ENCODE data around the gene C5orf63. TPM values are rescaled to one million over a fixed set of nuclear protein-coding genes. Genes with fewer than 3 reads are reported as not detected.

The C5orf63 gene
- total RNA-seq, 6 experiments from 2014 or later = 0.41 to 3.8 (median 0.71) TPM

DNA sequence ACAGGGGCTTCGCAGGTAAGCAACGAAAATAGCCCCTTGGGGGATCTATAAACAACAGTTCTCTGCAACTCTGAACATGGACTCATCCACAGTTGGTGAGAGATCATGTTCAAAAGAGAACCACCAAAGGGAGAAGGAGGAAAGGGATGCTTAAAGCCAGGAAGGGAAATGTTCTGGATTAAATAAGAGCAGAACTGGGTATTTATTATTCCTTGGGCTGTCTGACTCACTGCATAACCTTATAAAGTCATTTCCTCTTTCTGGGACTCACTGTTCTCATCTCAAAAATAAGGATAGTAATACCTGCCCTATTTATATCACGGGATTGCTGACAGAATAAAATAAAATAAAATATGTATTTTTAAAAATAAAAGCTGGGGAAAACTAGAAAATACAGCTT is 31.7 kb downstream of the C5orf63 start:
- no peaks in the 10 kb centered on the region for H3K27me3 Mint-ChIP-seq (ENCODE audit: insufficient read depth)
- H3K4me3 Mint-ChIP-seq = no peak overlapping the region
- H3K4me1 Mint-ChIP-seq (ENCODE audit: low read depth) = peaks cover 18% of the 10 kb centered on the region
- no peaks in the 10 kb centered on the region for H3K36me3 Mint-ChIP-seq (ENCODE audit: low read depth)
- TF ChIP-seq, protein P1, sequence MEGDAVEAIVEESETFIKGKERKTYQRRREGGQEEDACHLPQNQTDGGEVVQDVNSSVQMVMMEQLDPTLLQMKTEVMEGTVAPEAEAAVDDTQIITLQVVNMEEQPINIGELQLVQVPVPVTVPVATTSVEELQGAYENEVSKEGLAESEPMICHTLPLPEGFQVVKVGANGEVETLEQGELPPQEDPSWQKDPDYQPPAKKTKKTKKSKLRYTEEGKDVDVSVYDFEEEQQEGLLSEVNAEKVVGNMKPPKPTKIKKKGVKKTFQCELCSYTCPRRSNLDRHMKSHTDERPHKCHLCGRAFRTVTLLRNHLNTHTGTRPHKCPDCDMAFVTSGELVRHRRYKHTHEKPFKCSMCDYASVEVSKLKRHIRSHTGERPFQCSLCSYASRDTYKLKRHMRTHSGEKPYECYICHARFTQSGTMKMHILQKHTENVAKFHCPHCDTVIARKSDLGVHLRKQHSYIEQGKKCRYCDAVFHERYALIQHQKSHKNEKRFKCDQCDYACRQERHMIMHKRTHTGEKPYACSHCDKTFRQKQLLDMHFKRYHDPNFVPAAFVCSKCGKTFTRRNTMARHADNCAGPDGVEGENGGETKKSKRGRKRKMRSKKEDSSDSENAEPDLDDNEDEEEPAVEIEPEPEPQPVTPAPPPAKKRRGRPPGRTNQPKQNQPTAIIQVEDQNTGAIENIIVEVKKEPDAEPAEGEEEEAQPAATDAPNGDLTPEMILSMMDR (IDR thresholded peaks at IDR 0.05) = no peak
- H3K27ac Mint-ChIP-seq = no peak overlapping the region
- no peak for DNase-seq
- H3K9me3 Mint-ChIP-seq = no peaks in the 10 kb centered on the region

DNA sequence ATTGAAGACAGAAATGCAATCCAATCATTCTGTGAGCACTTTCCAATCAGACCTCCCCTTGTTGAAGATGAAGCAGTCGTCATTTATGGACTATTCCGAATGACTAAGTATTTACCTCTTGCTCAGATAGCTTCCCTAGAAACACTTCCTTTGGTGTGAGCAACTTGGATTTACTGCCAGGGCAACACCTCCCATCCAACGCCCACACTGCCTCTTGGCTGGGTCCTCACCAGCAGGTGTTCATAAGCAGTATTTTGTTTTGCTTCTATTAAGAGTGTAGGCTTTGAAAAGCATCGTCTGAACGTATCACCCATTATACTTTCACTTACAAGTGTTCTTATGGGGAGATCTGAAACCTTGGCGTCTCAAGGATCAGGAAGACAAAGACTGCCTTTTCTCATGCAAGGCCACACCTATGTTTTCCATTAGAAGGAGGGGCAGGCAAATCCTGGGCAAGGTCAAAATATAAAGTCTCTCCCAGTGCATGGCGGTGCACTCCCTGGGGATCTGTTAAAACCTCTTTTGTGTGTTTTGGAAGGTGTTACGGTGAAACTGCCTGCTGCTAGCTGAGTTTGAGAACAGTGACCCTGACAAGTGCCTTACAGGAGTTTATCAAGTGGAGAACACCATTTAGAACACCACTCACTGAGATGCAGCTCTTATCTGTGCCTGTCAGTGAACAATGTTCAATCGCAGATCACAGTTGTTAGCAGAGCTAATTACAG is 32.3 kb downstream of the C5orf63 start:
- H3K9me3 Mint-ChIP-seq = no peaks in the 10 kb centered on the region
- no peak for DNase-seq
- H3K4me1 Mint-ChIP-seq (ENCODE audit: low read depth) = peaks cover 18% of the 10 kb centered on the region
- H3K36me3 Mint-ChIP-seq (ENCODE audit: low read depth) = no peaks in the 10 kb centered on the region
- H3K27ac Mint-ChIP-seq = no peak overlapping the region
- no peaks in the 10 kb centered on the region for H3K27me3 Mint-ChIP-seq (ENCODE audit: insufficient read depth)
- TF ChIP-seq, protein P1 (IDR thresholded peaks at IDR 0.05) = no peak
- no peak overlapping the region for H3K4me3 Mint-ChIP-seq

DNA sequence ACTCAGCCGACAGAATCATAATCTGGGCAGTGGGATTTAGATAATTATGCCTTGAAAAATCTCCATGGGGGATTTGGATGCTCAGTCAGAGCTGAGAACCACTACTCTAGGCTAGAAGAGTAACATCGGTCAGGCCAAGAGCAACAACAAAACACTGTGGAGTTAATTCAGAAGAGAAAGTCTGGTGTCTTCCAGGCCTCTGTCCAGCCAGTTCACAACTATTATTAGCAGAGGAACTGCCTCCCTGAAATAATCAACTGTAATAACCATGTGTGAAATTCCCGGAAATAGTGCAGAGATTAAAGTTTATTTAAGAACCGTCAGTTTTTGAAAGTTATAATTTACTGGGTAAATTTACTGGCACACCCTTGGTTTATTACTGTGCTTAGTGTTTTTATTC is 34.8 kb downstream of the C5orf63 start:
- H3K36me3 Mint-ChIP-seq (ENCODE audit: low read depth) = no peaks in the 10 kb centered on the region
- no peaks in the 10 kb centered on the region for H3K9me3 Mint-ChIP-seq
- peaks cover 18% of the 10 kb centered on the region for H3K4me1 Mint-ChIP-seq (ENCODE audit: low read depth)
- H3K4me3 Mint-ChIP-seq = no peak overlapping the region
- TF ChIP-seq, protein P1 (IDR thresholded peaks at IDR 0.05) = no peak
- DNase-seq = no peak
- no peak overlapping the region for H3K27ac Mint-ChIP-seq
- H3K27me3 Mint-ChIP-seq (ENCODE audit: insufficient read depth) = no peaks in the 10 kb centered on the region

DNA sequence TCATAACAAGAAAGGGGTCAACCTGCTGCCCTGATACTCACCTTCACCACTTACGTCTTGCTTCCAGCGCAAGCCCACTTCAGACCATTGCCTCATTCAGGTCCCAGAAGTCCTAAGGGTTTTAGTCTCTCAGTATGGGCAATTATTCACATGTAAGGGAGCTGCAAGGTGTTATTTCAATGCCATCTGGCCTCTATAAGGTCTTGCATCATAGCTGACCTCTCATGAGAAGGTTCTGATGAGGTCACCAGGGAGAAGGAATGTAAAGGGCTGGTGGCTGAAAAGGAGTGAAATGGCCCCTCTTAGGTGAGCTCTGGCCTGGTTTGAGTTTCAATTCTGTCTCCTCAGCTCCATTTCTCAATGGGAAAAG is 41.5 kb downstream of the C5orf63 start:
- H3K36me3 Mint-ChIP-seq (ENCODE audit: low read depth) = no peaks in the 10 kb centered on the region
- TF ChIP-seq, protein P1 (IDR thresholded peaks at IDR 0.05) = no peak
- H3K27me3 Mint-ChIP-seq (ENCODE audit: insufficient read depth) = no peaks in the 10 kb centered on the region
- DNase-seq = no peak
- peaks cover 37% of the 10 kb centered on the region for H3K4me1 Mint-ChIP-seq (ENCODE audit: low read depth)
- H3K4me3 Mint-ChIP-seq = peak overlapping the region; percentile 87
- H3K9me3 Mint-ChIP-seq = no peaks in the 10 kb centered on the region
- no peak overlapping the region for H3K27ac Mint-ChIP-seq

DNA sequence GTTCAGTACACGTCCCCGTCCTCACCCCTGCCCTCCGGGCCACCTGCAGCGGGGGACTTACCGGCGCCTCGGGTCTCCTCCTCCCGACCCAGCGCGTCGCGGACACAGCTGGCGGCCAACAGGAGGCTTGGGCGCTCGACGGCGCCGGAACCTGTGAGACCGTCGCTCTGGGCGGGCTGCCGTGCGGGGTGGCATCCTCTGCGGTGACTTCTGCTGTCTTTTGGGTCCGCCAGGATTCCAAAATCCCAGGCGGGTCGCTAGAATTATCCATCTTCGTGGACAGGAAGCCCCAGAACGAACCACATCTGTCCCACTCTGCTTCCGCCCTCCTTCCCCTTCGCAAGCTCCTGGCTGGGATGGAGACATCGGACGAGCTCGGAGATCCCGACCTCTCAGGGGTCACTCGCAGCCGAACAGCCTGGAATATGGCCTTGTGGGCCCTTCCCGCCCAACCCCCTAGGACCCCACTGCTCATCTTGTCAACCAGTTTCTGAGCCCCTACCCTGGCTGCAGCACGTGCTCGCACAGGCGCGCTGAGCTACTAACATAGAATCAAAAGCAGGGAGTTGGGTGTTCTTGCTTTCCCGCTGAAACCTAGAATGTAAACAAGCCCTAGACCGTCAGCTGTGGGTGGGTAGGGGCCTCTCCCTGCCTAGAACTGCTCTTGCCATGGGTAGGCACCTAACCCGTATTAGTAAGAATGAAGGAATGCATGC is 42.0 kb downstream of the C5orf63 start:
- Mint-ChIP-seq H3K27me3 (ENCODE audit: insufficient read depth) (no peaks in the 10 kb centered on the region), H3K36me3 (ENCODE audit: low read depth) (no peaks in the 10 kb centered on the region), H3K9me3 (no peaks in the 10 kb centered on the region), H3K27ac (peak overlapping the region; percentile 78), H3K4me1 (ENCODE audit: low read depth) (peaks cover 42% of the 10 kb centered on the region), H3K4me3 (peak overlapping the region; percentile 87)
- no peak for DNase-seq
- TF ChIP-seq, protein P1 (IDR thresholded peaks at IDR 0.05) = no peak
